D721Med (cell line): ENCODE measurements around the gene CMC1.

Source experiments
- DNase-seq: peaks from one replicate; pipeline ENCODE4 v3.0.0; 2011; ENCODE audit warnings: low spot score; ENCODE audit not compliant: insufficient read length
- FAIRE-seq: peaks from 2 replicates; lab custom pipeline; 2011; peaks lifted over from hg19 to GRCh38; lab: Jason Lieb, UNC
- TF ChIP-seq, protein P1 (sequence below): IDR thresholded peaks from 2 replicates; pipeline ENCODE4 v1.5.1; 2012; ENCODE audit warnings: mild to moderate bottlenecking, control low read depth; ENCODE audit not compliant: insufficient read depth; ENCODE audit errors: missing control alignments

The CMC1 gene

DNA sequence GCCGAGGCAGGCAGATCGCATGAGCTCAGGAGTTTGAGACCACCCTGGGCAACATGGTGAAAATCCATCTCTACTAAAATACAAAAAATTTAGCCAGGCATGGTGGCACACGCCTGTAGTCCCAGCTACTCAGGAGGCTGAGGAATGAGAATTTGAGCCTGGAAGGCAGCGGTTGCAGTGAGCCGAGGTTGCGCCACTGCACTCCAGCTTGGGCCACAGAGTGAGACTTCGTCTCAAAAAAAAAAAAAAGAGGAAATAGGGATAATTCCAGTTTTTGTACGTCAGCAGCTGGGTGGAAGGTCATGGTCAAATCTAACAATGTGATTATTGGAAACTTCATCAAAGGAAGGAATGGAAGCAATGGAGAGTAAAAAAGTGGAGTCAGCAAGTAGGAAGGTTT is 3.1 kb downstream of the CMC1 start:
- TF ChIP-seq, protein P1, sequence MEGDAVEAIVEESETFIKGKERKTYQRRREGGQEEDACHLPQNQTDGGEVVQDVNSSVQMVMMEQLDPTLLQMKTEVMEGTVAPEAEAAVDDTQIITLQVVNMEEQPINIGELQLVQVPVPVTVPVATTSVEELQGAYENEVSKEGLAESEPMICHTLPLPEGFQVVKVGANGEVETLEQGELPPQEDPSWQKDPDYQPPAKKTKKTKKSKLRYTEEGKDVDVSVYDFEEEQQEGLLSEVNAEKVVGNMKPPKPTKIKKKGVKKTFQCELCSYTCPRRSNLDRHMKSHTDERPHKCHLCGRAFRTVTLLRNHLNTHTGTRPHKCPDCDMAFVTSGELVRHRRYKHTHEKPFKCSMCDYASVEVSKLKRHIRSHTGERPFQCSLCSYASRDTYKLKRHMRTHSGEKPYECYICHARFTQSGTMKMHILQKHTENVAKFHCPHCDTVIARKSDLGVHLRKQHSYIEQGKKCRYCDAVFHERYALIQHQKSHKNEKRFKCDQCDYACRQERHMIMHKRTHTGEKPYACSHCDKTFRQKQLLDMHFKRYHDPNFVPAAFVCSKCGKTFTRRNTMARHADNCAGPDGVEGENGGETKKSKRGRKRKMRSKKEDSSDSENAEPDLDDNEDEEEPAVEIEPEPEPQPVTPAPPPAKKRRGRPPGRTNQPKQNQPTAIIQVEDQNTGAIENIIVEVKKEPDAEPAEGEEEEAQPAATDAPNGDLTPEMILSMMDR = no peak
- DNase-seq (no peak), FAIRE-seq (no peak)

DNA sequence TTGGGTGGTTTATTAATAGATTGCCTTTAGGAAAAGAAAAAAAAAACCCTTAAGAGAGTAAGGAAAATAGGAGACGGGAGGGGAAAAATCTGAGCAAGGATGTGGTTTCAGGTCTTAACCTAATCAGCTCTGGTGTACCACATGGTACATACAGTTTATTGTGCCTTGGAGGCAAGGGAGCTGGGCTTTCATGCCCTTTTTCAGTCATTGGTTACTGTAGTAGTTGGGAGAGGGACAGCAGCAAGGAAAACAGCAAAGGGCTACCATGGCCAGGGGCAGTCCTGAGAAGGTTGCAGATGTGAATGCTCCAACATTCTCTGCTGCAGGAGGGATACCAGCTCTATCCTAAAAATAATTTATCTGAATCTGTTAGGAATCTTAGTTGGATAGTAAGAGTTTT is 5.9 kb downstream of the CMC1 start:
- TF ChIP-seq, protein P1 = no peak
- DNase-seq = no peak
- FAIRE-seq = no peak

DNA sequence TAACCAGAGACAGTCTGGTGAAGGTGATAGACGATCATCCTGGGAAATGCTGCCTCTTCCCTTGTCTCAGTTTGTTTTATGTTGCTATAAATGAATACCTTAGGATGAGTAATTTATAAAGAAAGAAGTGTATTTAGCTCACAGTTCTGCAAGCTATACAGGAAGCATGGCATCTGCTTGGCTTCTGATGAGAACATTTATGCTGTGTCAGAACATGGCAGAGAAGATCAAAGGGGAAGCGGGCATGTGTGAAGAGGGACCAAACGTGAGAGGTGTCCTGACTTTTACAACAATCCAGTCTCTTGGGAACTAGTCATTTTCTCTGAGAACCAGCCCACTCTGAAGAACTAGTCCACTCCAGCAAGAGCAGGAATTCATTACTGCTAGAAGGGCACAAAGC is 9.6 kb downstream of the CMC1 start:
- DNase-seq (no peak), FAIRE-seq (no peak)

DNA sequence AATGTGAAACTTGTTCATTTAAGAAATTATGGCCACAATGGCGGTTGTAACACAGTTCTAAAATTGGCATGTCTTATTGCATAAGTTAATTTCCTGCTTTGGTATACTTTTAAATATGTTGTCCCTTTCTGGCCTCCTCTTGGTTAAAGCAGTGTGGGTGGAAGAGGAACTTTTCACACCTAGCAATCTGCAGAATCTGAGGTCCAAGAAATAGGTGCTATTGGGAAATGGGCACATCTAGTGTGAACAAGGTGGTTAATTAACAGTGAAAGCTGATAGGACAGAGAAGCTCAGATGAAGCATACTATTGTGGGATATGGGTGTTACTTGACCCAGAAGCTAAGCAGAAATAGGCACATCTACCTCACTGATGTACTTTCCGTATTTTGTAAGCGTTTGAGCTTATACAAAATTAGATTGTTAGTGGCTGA is 10.6 kb downstream of the CMC1 start:
- FAIRE-seq (no peak), DNase-seq (no peak)
- TF ChIP-seq, protein P1 = no peak

More for the DNA sequence above, 9.6 kb downstream of the CMC1 start:
- TF ChIP-seq, protein P1 = no peak

DNA sequence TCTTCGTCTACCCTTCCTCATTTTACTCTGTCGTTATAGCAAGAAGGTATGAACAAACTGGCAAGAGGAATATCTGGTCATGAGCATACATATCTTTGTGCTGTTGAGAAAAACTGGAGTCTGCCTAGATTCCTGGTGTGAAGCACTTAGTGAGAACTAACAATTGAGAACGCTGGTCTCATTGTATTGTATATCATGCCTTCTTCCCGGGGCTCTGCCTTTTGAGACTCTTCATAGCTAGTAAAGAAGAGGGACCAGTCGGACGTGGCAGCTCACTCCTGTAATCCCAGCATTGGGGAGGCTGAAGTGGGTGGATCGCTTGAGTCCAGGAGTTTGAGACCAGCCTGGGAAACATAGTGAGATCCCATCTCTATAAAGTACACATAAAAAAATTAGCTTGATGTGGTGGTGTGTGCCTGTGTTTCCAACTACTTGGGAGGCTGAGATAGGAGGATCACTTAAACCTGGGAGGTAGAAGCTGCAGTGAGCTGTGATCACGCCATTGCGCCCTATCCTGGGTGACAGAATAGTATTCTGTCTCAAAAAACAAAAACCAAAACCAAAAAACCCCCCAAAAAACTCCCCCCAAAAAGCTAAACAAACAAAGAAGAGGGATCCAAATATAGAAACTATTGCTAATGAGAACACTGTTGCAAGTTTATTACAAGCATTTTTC is 11.8 kb downstream of the CMC1 start:
- FAIRE-seq = no peak
- TF ChIP-seq, protein P1 = no peak
- no peak for DNase-seq

DNA sequence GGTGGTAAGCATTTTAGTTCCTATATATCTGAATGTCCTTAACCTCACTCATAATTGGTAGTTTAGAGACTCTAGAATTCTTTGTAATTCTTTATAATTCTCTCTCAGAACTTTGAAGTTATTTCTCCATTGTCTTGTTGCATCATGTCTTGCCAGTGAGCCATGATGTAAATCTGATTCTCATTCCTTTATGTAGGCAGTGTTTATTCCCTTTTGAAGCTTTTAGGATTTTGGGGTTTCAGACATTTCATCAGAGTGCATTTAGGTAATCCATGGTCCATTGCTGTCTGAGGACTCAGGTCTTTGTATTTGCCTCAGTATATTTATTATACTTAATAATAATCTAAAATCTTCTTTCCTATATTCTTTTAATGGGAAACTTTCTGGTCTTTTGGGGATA is 20.6 kb downstream of the CMC1 start:
- FAIRE-seq (no peak), DNase-seq (no peak)
- TF ChIP-seq, protein P1 = no peak

DNA sequence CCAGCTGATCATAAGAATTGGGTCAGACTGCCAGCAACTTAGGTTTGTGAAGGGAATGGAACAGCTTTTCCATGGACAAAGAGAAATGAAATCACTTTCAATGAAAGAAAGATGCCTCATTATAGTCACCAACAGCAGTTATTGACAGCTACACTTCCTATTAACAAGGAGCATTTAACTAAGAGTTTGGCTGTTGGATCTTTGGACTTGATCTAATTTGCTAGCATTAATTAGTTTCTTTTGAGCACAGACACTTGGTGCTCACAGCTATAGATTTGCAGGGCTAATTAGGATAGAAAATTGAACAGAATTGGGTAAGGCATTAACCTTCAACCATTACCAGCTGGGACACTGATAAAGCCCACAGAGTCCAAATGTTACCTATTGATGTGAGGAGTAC is 24.2 kb downstream of the CMC1 start:
- TF ChIP-seq, protein P1 = no peak
- no peak for DNase-seq
- no peak for FAIRE-seq
